ENCODE measurements around the gene TNIK. TPM values are rescaled to one million over a fixed set of nuclear protein-coding genes. Genes with fewer than 3 reads are reported as not detected.

The TNIK gene
- total RNA-seq, 2 donors from 2014 or later, result 5.6 to 47.1 TPM

DNA sequence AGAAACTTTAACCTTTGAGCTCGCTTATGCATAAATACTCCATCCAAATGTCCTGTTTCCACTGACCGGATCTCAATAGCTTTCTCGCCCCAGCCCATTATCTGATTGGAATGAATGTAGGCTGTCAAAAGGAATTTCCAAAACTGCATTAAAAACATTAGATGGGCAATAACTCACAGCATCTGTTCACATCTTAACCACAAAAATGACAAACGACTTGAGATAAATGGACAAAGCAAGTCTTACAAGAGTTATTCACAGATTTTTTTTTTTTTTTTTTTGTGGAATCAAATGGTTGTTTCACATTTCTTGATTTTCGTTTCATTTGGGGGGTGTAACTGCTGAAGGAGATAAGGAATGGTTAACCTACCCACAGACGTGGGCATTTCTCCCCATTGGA, 394.0 kb downstream of the TNIK start:
- WGBS, result 75% methylated on average over 6 of the region's 6 CpGs
- Histone ChIP-seq H3K4me1 (replicated peaks) (no peaks in the 10 kb centered on the region), H3K9me3 (no peaks in the 10 kb centered on the region), H3K36me3 (no peaks in the 10 kb centered on the region), H3K27me3 (replicated peaks; ENCODE audit: insufficient read depth) (no peaks in the 10 kb centered on the region), H3K4me3 (no peak overlapping the region), H3K27ac (no peak overlapping the region)
- intact Hi-C loops (cut with DNase I), result no loop called here
- TF ChIP-seq POLR2AphosphoS5 (IDR thresholded peaks at IDR 0.05) (no peak), POLR2A (IDR thresholded peaks at IDR 0.05) (no peak)
- TF ChIP-seq, protein P1, sequence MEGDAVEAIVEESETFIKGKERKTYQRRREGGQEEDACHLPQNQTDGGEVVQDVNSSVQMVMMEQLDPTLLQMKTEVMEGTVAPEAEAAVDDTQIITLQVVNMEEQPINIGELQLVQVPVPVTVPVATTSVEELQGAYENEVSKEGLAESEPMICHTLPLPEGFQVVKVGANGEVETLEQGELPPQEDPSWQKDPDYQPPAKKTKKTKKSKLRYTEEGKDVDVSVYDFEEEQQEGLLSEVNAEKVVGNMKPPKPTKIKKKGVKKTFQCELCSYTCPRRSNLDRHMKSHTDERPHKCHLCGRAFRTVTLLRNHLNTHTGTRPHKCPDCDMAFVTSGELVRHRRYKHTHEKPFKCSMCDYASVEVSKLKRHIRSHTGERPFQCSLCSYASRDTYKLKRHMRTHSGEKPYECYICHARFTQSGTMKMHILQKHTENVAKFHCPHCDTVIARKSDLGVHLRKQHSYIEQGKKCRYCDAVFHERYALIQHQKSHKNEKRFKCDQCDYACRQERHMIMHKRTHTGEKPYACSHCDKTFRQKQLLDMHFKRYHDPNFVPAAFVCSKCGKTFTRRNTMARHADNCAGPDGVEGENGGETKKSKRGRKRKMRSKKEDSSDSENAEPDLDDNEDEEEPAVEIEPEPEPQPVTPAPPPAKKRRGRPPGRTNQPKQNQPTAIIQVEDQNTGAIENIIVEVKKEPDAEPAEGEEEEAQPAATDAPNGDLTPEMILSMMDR (IDR thresholded peaks at IDR 0.05), result no peak
- no peak for DNase-seq (ENCODE audit: low spot score)

GRCh38 chr3:171065732-171066131, 394.5 kb downstream of the TNIK start:
- intact Hi-C loops (cut with DNase I), result no loop called here
- DNase-seq (ENCODE audit: low spot score), result no peak
- Histone ChIP-seq H3K4me1 (replicated peaks) (no peaks in the 10 kb centered on the region), H3K36me3 (no peaks in the 10 kb centered on the region), H3K27me3 (replicated peaks; ENCODE audit: insufficient read depth) (no peaks in the 10 kb centered on the region), H3K27ac (no peak overlapping the region), H3K9me3 (no peaks in the 10 kb centered on the region), H3K4me3 (no peak overlapping the region)
- WGBS, result 88% methylated on average over 1 of the region's 1 CpG
- TF ChIP-seq POLR2AphosphoS5 (IDR thresholded peaks at IDR 0.05) (no peak), POLR2A (IDR thresholded peaks at IDR 0.05) (no peak)
- TF ChIP-seq, protein P1 (IDR thresholded peaks at IDR 0.05), result no peak

- H3K4me3 ChIP-seq, result no peak overlapping the region
- H3K27me3 ChIP-seq (replicated peaks; ENCODE audit: insufficient read depth), result no peaks in the 10 kb centered on the region
- TF ChIP-seq POLR2AphosphoS5 (IDR thresholded peaks at IDR 0.05) (no peak), POLR2A (IDR thresholded peaks at IDR 0.05) (no peak)
- TF ChIP-seq, protein P1 (IDR thresholded peaks at IDR 0.05), result no peak
- no peaks in the 10 kb centered on the region for H3K9me3 ChIP-seq
- no peaks in the 10 kb centered on the region for H3K36me3 ChIP-seq
- 75% methylated on average over 2 of the region's 2 CpGs for WGBS
- no peaks in the 10 kb centered on the region for H3K4me1 ChIP-seq (replicated peaks)
- DNase-seq (ENCODE audit: low spot score), result no peak
- H3K27ac ChIP-seq, result no peak overlapping the region
- intact Hi-C loops (cut with DNase I), result no loop called here
Observed at GRCh38 chr3:171064461-171064860, 395.7 kb downstream of the TNIK start.

- 97% methylated on average over 1 of the region's 1 CpG for WGBS
Observed at GRCh38 chr3:171061749-171062148, 398.5 kb downstream of the TNIK start.

DNA sequence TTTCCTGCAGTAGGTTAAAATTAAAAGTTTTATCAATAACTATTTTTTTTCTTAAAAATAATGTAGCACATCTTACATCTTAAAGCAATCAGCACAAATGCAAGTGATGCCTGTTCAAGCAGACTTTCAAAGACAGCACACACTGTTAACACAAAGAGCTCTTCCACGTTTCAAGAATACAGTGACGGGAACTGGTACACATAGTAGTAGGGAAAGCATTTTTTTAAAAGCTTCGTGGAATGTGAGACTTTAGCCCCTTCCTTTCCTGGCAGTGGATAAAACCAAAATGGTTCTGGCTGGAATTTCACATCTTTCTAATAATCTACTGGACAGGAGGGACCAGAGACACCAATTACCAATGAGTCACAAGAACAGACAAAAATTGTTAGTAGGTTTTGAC, 400.2 kb downstream of the TNIK start:
- H3K4me3 ChIP-seq, result no peak overlapping the region
- 60% methylated on average over 3 of the region's 3 CpGs for WGBS
- intact Hi-C loops (cut with DNase I), result no loop called here

More at GRCh38 chr3:171061749-171062148, 398.5 kb downstream of the TNIK start:
- no peaks in the 10 kb centered on the region for H3K9me3 ChIP-seq
- no peaks in the 10 kb centered on the region for H3K36me3 ChIP-seq
- H3K27me3 ChIP-seq (replicated peaks; ENCODE audit: insufficient read depth), result no peaks in the 10 kb centered on the region
- no peak for DNase-seq (ENCODE audit: low spot score)
- H3K4me1 ChIP-seq (replicated peaks), result no peaks in the 10 kb centered on the region
- H3K27ac ChIP-seq, result no peak overlapping the region
- intact Hi-C loops (cut with DNase I), result no loop called here
- H3K4me3 ChIP-seq, result no peak overlapping the region
- TF ChIP-seq POLR2A (IDR thresholded peaks at IDR 0.05) (no peak), POLR2AphosphoS5 (IDR thresholded peaks at IDR 0.05) (no peak)
- TF ChIP-seq, protein P1 (IDR thresholded peaks at IDR 0.05), result no peak

More for the DNA sequence above, 400.2 kb downstream of the TNIK start:
- Histone ChIP-seq H3K36me3 (no peaks in the 10 kb centered on the region), H3K27ac (no peak overlapping the region), H3K4me1 (replicated peaks) (no peaks in the 10 kb centered on the region), H3K27me3 (replicated peaks; ENCODE audit: insufficient read depth) (no peaks in the 10 kb centered on the region), H3K9me3 (no peaks in the 10 kb centered on the region)
- no peak for TF ChIP-seq POLR2AphosphoS5 (IDR thresholded peaks at IDR 0.05)
- TF ChIP-seq POLR2A (IDR thresholded peaks at IDR 0.05), result no peak
- TF ChIP-seq, protein P1 (IDR thresholded peaks at IDR 0.05), result no peak
- DNase-seq (ENCODE audit: low spot score), result no peak

All from prostate gland (tissue), 2 donors.